Activated T-helper 17 cell treated with anti-CD3 and anti-CD28 coated beads, Interleukin-2, amount 50 U/mL, for 72 hours (primary cell): ENCODE measurements around the gene ZEB2. TPM values are rescaled to one million over a fixed set of nuclear protein-coding genes. Genes with fewer than 3 reads are reported as not detected.

Experiments used
- ATAC-seq: fragments of 150-1000 bp; cut with Tn5 transposase; replicated peaks from 2 replicates; pipeline ENCODE4 v1.10.0; 2021; ENCODE audit warnings: mild to moderate bottlenecking, moderate library complexity
- H3K27ac Mint-ChIP-seq: one replicate; pipeline ENCODE4 v1.8.0; 2022; ENCODE audit warnings: mixed read lengths
- H3K27me3 Mint-ChIP-seq: one replicate; pipeline ENCODE4 v1.8.0; 2022; ENCODE audit warnings: mixed read lengths
- H3K36me3 Mint-ChIP-seq: one replicate; pipeline ENCODE4 v1.8.0; 2022; ENCODE audit warnings: low read depth, mild to moderate bottlenecking, mixed read lengths
- H3K4me1 Mint-ChIP-seq: one replicate; pipeline ENCODE4 v1.8.0; 2022; ENCODE audit warnings: mixed read lengths
- H3K4me3 Mint-ChIP-seq: one replicate; pipeline ENCODE4 v1.8.0; 2022; ENCODE audit warnings: mild to moderate bottlenecking, mixed read lengths
- H3K9me3 Mint-ChIP-seq: one replicate; pipeline ENCODE4 v1.8.0; 2022; ENCODE audit warnings: mixed read lengths
- total RNA-seq, 2 donors: library from RNA; stranded (reverse); gene quantifications; one replicate each; pipeline ENCODE4 v1.2.3, GENCODE V29; 2022

Gene ZEB2
- total RNA-seq, 2 donors from 2014 or later, result 27.6 to 44.1 TPM

DNA sequence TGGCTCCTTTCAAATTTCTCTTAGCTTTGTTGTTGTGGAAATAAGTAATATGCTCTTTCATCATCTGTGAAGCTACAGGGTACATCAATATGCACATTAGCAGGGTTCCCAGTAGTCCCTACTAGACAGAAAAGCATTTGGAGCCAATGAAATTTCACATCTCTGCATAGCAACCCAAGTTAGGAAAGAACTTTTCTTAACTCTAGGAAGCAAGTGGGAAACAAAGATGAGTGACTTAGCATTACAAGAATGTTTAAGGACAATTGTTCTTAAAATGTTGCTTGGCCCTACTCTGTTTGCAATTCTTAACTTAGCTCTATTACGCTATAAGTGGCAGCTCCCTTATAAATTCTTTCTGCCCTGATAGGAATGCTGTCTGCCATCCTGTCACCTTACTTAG, 39.6 kb downstream of the ZEB2 start:
- Mint-ChIP-seq H3K9me3 (no peaks in the 10 kb centered on the region), H3K4me1 (peaks cover 10% of the 10 kb centered on the region), H3K36me3 (no peaks in the 10 kb centered on the region), H3K27me3 (no peaks in the 10 kb centered on the region), H3K27ac (no peak overlapping the region), H3K4me3 (no peak overlapping the region)
- no peak for ATAC-seq

DNA sequence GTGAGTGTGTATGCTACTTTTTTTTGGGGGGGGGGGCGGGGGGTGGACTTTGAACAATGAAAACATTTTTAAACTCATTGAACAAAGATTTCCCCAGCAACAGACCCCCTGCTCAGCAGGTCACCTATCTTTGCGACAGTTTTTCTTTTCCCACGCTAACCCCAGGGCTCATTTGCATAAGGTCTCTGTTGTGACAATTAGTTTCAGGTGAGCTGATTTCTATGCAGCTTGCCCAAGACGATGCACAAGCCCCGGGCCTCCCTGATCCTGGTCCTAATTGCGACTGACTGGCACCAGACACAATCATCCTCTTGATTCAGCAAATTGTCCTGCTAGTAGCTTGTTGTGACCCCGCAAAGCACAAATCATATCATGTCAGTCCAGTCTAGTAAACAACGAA, 40.3 kb downstream of the ZEB2 start:
- Mint-ChIP-seq H3K4me3 (no peak overlapping the region), H3K27me3 (no peaks in the 10 kb centered on the region), H3K9me3 (no peaks in the 10 kb centered on the region), H3K27ac (no peak overlapping the region), H3K36me3 (no peaks in the 10 kb centered on the region), H3K4me1 (peaks cover 10% of the 10 kb centered on the region)
- no peak for ATAC-seq

DNA sequence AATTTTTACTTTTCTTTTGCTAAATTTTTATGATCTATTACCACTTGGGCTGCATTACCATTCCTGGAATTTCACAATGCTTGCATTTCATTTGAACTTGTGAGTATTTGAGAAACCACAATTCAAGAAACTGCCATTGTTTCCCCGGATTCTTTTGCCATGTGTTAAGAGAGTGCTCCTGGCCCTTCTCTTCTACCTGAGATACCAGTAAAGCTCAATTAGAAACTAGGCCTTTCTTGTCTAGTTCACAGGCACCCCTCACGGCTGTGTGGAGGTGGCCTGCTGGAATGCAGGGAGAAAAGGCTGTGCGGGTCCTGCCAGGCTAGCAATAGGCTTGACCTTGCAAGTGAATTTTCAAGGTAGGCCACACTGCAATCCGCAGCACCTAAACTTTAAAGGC, 40.8 kb downstream of the ZEB2 start:
- Mint-ChIP-seq H3K4me1 (peaks cover 10% of the 10 kb centered on the region), H3K9me3 (no peaks in the 10 kb centered on the region), H3K36me3 (no peaks in the 10 kb centered on the region), H3K4me3 (no peak overlapping the region), H3K27ac (no peak overlapping the region), H3K27me3 (no peaks in the 10 kb centered on the region)
- no peak for ATAC-seq

DNA sequence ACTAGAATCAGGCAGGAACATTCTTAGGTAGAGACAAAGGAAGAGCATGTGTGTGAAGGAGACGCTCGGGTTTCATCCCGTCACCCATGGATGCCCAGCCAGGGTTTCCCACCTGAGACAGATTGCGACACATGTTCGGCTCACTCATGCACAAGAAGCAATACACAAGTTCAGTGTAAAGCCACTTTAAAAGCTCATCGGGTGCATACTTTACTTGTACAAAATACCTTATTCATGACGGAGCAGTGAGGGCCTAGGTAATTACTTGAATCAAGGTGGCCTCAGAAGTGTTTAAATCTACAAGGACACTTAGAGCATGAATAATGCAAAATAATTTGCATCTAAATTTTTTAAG, 42.0 kb downstream of the ZEB2 start:
- Mint-ChIP-seq H3K27me3 (no peaks in the 10 kb centered on the region), H3K4me3 (no peak overlapping the region), H3K4me1 (peaks cover 10% of the 10 kb centered on the region), H3K27ac (no peak overlapping the region), H3K36me3 (no peaks in the 10 kb centered on the region), H3K9me3 (no peaks in the 10 kb centered on the region)
- ATAC-seq, result no peak

DNA sequence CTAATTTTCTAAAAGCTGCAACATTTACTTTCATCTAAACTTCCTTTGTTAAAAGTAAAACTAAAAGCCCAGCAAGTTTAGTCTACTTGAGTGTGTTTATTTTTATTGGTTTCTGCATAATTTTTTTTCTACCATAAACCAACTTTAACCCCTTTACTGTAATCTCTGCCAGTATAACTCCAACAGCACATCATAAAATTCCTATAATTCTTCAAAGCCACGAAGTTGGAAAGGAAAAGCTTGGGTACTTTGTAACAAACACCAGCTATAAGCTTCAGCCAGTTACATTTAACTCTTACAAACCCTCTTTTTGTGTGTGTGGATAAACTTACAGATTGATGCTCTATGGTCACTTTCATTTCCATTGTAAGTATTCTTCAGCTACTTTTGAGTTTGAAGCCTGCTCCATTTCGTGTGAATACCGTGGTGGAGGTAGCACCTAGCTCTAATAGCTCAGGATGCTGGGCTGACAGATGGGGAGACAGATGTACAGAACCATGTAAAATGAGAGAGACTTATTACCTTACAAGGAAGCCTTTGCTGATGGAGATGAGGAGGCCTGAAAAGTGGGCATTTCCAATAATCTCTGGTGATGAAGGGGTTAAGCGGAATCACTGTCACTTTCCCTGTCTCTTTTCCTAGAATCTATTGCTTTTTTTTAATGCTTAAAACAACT, 42.5 kb downstream of the ZEB2 start:
- ATAC-seq, result no peak
- Mint-ChIP-seq H3K9me3 (no peaks in the 10 kb centered on the region), H3K4me3 (no peak overlapping the region), H3K27ac (no peak overlapping the region), H3K27me3 (no peaks in the 10 kb centered on the region), H3K4me1 (peaks cover 10% of the 10 kb centered on the region), H3K36me3 (no peaks in the 10 kb centered on the region)

DNA sequence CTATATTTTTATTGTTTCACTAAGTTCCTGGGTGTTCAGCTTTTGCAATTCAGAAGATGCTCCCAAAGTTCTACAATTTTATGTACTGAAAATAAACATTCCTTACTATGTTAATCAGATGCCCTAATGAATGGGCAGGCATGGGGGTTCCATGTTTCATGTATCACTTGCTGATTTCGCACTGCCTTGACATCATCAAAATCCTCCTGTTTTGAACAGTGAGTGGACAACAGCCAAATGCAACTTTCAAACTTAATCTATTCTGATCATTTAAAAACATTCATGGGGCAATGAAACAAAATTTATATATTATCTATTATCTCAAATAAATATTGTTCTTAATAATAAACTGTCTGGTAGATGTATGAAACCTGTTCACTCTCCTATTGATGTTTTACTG, 43.2 kb downstream of the ZEB2 start:
- Mint-ChIP-seq H3K27ac (no peak overlapping the region), H3K9me3 (no peaks in the 10 kb centered on the region), H3K36me3 (no peaks in the 10 kb centered on the region), H3K27me3 (no peaks in the 10 kb centered on the region), H3K4me1 (peaks cover 6% of the 10 kb centered on the region), H3K4me3 (no peak overlapping the region)
- no peak for ATAC-seq

DNA sequence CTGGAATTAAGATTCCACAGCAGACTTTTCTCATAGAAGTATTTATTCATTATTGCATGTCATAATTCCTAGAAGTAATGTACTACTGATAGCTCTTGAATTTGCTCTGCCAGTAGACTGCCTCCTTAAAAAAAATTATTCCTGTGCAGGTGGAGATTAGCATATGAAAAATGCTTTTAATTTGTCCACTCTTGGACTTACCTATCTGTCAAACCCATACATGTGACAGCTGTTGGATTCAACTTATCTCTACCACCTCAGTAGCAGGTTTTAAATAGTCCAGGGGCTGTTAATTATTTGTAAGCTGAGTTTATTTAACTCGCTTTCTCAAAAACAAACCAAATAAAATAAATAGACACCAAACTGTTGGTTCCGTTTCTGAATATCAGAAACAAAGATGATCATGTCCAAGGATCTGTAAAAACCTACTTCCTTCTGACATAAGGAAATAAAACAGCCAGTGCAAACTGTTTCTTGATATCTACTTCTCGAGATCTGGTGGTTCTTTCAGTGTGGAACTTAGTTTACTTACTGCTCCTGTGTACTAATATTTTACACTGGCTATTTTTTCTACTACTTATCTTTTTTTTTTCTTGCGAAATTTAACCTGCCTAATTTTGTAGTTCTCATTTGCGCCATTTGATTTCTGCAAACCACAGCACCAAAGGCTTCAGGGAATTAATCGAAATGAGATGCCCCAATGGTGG, 44.2 kb downstream of the ZEB2 start:
- H3K9me3 Mint-ChIP-seq, result no peaks in the 10 kb centered on the region
- H3K27ac Mint-ChIP-seq, result no peak overlapping the region
- no peaks in the 10 kb centered on the region for H3K36me3 Mint-ChIP-seq
- no peaks in the 10 kb centered on the region for H3K27me3 Mint-ChIP-seq
- H3K4me1 Mint-ChIP-seq, result peaks cover 9% of the 10 kb centered on the region
- ATAC-seq, result no peak
- H3K4me3 Mint-ChIP-seq, result no peak overlapping the region

DNA sequence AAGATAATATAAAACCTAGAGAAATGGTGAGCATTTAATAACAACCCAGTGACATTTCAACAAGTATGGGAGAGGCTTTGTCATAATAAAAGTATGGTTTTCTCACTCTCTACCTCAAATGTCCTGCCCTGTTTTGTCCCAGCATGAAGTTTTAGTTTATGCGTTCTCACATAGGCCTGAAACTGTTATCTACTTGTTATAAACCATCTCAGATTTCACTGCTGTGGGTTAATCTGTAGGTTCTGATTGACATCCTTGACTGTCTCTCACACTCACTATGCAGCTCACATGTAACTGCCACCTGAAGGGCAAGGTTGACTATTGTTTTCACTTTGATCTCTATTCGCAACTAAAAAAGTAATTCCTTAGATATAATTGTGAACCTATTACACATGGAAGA, 44.9 kb downstream of the ZEB2 start:
- no peaks in the 10 kb centered on the region for H3K36me3 Mint-ChIP-seq
- ATAC-seq, result peak; percentile 45
- no peak overlapping the region for H3K27ac Mint-ChIP-seq
- H3K4me1 Mint-ChIP-seq, result peaks cover 9% of the 10 kb centered on the region
- H3K27me3 Mint-ChIP-seq, result no peaks in the 10 kb centered on the region
- no peaks in the 10 kb centered on the region for H3K9me3 Mint-ChIP-seq
- H3K4me3 Mint-ChIP-seq, result no peak overlapping the region

DNA sequence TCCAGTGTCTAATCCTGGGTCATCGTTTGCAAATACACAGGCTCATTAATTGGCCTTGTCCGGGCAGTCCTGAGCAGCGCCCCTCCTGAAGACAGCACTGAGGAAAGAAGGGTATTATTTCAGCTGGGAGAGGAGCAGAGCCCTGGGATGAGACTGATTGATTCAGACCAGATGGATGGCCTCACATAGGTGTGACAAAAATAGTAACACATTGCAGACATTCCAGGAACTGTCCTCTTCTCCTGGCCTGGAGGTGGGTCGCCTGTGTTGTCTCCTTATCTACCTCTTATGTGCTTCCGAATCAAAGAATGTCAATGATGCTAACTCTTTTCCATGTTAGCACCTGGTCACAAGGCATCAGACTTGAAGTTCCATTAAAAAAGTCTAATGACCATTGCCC, 45.9 kb downstream of the ZEB2 start:
- H3K27me3 Mint-ChIP-seq, result no peaks in the 10 kb centered on the region
- peaks cover 9% of the 10 kb centered on the region for H3K4me1 Mint-ChIP-seq
- ATAC-seq, result no peak
- H3K36me3 Mint-ChIP-seq, result no peaks in the 10 kb centered on the region
- no peak overlapping the region for H3K4me3 Mint-ChIP-seq
- H3K27ac Mint-ChIP-seq, result no peak overlapping the region
- H3K9me3 Mint-ChIP-seq, result no peaks in the 10 kb centered on the region

DNA sequence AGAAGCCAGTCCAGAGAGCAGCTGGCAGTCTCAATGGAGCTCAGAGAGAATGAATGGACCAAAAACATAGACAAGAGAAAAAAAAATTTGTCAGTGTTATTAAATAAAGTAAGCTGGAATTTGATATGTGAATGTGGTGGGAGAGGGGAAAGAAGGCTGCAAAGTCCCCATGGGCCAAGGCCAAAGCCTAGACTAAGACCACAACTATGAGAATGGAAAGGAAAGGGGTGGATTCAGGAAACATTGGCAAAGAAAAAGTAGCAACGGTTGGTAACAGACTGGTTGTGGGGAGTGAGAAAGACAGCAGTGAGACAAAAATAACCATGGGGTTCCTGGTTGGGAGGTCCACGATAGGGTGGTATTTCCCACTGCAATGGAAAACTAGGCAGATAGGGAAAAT, 47.0 kb downstream of the ZEB2 start:
- Mint-ChIP-seq H3K9me3 (no peaks in the 10 kb centered on the region), H3K27me3 (no peaks in the 10 kb centered on the region), H3K27ac (no peak overlapping the region), H3K36me3 (no peaks in the 10 kb centered on the region), H3K4me3 (no peak overlapping the region), H3K4me1 (peaks cover 9% of the 10 kb centered on the region)
- ATAC-seq, result no peak

DNA sequence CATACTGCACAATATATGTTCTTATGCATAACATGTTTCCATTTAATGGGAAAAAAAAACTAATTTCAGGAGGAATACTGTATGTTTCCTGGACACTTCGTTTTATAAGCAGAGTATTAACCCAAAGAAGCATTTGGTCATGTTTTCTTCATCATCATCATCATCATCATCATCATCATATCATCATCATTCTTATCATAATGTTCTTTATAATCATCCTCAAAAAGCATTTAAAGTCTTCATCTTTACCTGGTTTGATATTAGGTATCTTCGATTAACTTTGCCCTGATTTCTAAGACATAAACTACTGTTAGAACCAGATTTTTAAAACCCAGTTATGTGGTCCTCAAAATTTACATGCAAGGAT, 47.9 kb downstream of the ZEB2 start:
- Mint-ChIP-seq H3K4me3 (no peak overlapping the region), H3K4me1 (peaks cover 9% of the 10 kb centered on the region), H3K27ac (no peak overlapping the region), H3K27me3 (no peaks in the 10 kb centered on the region), H3K9me3 (no peaks in the 10 kb centered on the region), H3K36me3 (no peaks in the 10 kb centered on the region)
- no peak for ATAC-seq

DNA sequence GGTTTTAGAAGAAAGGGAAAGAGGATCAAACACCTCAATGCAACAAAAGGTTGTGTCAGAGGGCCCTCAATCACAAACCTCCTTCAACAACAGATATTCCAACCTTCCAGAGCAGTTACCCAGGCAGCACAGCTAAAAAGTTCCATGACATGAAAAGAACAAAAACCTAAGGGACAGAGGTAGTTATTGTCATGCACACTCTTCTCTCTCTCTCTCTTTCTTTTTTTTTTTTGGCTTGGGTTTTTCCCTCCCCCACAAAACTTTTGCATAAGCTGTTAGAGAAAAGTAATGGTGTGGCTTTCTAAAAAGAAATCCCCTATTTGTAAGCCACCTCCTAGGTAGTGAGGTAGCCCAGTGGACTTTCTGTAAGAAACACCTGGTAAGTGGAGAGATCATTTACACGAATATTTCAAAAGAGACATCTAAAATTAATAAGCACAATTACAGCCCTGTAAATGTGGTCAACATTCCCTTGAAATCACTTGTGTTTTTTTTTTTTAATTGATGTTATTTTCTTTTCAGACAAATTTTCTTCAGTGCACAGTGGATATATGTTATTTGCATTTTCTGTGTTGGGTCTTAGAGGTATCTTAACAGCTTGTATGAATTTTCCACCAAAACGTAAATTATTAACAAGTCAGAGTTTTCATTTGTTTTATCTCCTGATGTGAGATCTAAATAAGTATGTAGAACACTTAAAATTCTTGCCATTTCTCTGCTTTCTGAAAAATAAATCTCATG, 48.4 kb downstream of the ZEB2 start:
- peaks cover 9% of the 10 kb centered on the region for H3K4me1 Mint-ChIP-seq
- no peaks in the 10 kb centered on the region for H3K9me3 Mint-ChIP-seq
- H3K27ac Mint-ChIP-seq, result peak overlapping the region; percentile 87
- H3K4me3 Mint-ChIP-seq, result peak overlapping the region; percentile 57
- no peaks in the 10 kb centered on the region for H3K27me3 Mint-ChIP-seq
- ATAC-seq, result peak; percentile 82
- H3K36me3 Mint-ChIP-seq, result no peaks in the 10 kb centered on the region

DNA sequence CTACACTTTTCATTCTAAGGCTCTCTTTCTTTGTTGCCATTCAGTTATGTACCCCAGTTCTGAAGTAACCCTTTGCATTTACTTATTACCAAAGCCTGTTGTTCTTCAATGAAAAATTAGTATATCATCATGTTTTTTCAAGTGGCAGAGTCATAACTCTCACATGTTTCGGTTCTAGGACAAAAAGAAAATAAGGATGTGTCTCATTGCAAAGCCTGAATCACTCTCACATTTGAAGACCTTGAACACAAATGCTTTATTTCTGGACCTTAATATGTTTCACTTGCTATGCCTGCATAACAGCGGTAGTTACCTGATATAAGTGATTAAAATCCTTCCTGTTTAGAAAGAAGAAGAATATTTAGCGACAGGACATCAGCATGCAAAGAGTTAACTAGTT, 49.1 kb downstream of the ZEB2 start:
- peak; percentile 56 for ATAC-seq
- peak overlapping the region; percentile 57 for H3K4me3 Mint-ChIP-seq
- H3K4me1 Mint-ChIP-seq, result peaks cover 9% of the 10 kb centered on the region
- no peaks in the 10 kb centered on the region for H3K36me3 Mint-ChIP-seq
- H3K9me3 Mint-ChIP-seq, result no peaks in the 10 kb centered on the region
- peak overlapping the region; percentile 87 for H3K27ac Mint-ChIP-seq
- H3K27me3 Mint-ChIP-seq, result no peaks in the 10 kb centered on the region

DNA sequence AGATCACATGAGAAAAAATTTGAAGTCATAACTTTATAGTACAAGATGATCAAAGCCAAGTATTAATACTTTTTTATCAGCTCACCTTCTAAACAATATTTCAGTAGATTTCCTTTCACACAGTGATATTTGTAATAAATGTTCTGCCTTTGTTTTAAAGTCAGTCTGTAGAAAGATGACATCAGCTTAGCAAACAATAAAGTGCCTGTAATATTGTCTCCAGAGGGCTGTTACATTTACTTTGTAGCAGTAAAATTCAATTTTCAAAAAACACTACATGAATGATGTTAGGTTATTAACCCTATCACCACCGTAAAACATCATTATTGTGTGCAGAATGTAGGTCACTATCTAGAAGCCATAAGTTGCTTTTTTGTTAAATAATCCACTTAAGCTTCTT, 49.6 kb downstream of the ZEB2 start:
- no peak overlapping the region for H3K4me3 Mint-ChIP-seq
- no peaks in the 10 kb centered on the region for H3K9me3 Mint-ChIP-seq
- peak overlapping the region; percentile 87 for H3K27ac Mint-ChIP-seq
- H3K27me3 Mint-ChIP-seq, result no peaks in the 10 kb centered on the region
- H3K36me3 Mint-ChIP-seq, result no peaks in the 10 kb centered on the region
- no peak for ATAC-seq
- peaks cover 9% of the 10 kb centered on the region for H3K4me1 Mint-ChIP-seq

DNA sequence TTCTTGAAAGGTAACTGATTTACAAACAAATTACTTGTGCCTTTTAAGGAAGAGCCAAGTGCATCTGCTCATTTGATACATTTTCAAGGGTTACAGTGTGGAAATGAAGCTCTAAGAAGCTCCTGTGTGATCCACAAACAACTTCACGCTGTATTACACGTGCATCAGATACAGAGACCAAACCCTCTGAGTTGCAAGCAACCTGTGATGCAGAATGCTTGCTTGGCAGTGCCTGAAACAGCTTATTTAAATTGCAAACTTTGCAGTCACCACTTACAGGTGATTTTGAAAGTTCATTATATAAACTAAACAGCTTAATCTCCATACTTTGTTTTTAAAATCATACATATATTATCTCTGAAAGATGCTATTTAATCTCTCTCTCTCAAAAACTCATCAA, 50.1 kb downstream of the ZEB2 start:
- Mint-ChIP-seq H3K4me1 (peaks cover 9% of the 10 kb centered on the region), H3K27me3 (no peaks in the 10 kb centered on the region), H3K9me3 (no peaks in the 10 kb centered on the region), H3K4me3 (no peak overlapping the region), H3K36me3 (no peaks in the 10 kb centered on the region), H3K27ac (no peak overlapping the region)
- no peak for ATAC-seq
